GM19328 (cell line): Measurements from ENCODE around the gene BATF2.
"Not testable (repeated sequence)": the region's sequence is repeated elsewhere in the genome, so short reads cannot be mapped to it uniquely, and the experiment has no call there.

Experiments
- ATAC-seq: cut with Tn5 transposase; IDR thresholded peaks from one replicate; pipeline ENCODE4 v1.9.1; 2021; ENCODE audit warnings: mild to moderate bottlenecking, moderate library complexity; ENCODE audit not compliant: unreplicated experiment

BATF2 gene

GRCh38 chr11:64996710-64997380 is at the start of gene BATF2:
Gene BATF2 (minus strand): TSS chr11:64996971. CDS start chr11:64996914, 57 bp downstream.
- ATAC-seq: no peak

GRCh38 chr11:65045728-65046127 is 49.0 kb upstream of the BATF2 start:
- ATAC-seq: no peak

- no peak for ATAC-seq
Measured at GRCh38 chr11:65045061-65045460, 48.3 kb upstream of the BATF2 start.

- no peak for ATAC-seq
Measured at GRCh38 chr11:65043881-65044501, 47.2 kb upstream of the BATF2 start.

- no peak for ATAC-seq
Measured at GRCh38 chr11:65042891-65043290, 46.1 kb upstream of the BATF2 start.

- ATAC-seq: peak; percentile 79
Measured at GRCh38 chr11:65040847-65041622, 44.3 kb upstream of the BATF2 start, which contains the start of gene SAC3D1. Gene SAC3D1 (plus strand): TSS chr11:65041210. CDS start chr11:65041293, 83 bp downstream.

- no peak for ATAC-seq
Measured at GRCh38 chr11:65040520-65040846, 43.7 kb upstream of the BATF2 start.

- no peak for ATAC-seq
Measured at GRCh38 chr11:65036931-65037330, 40.2 kb upstream of the BATF2 start.

GRCh38 chr11:65035579-65035978 is 38.8 kb upstream of the BATF2 start:
- no peak for ATAC-seq

GRCh38 chr11:65034423-65034822 is 37.7 kb upstream of the BATF2 start:
- ATAC-seq: no peak

- no peak for ATAC-seq
Measured at GRCh38 chr11:65032216-65032615, 35.4 kb upstream of the BATF2 start.

- peak; percentile 88 for ATAC-seq
Measured at GRCh38 chr11:65027213-65028067, 30.7 kb upstream of the BATF2 start, which contains the start of gene SNX15. Gene SNX15 (plus strand): TSS chr11:65027439. CDS start chr11:65027538, 99 bp downstream.

GRCh38 chr11:65026810-65027209 is 30.0 kb upstream of the BATF2 start:
- ATAC-seq: no peak

GRCh38 chr11:65023502-65023901 is 26.7 kb upstream of the BATF2 start:
- not testable (repeated sequence) for ATAC-seq

GRCh38 chr11:65021509-65021908 is 24.7 kb upstream of the BATF2 start:
- no peak for ATAC-seq

GRCh38 chr11:65021003-65021402 is 24.2 kb upstream of the BATF2 start:
- no peak for ATAC-seq

- ATAC-seq: no peak
Measured at GRCh38 chr11:65019824-65020223, 23.1 kb upstream of the BATF2 start.

- no peak for ATAC-seq
Measured at GRCh38 chr11:65017937-65018336, 21.2 kb upstream of the BATF2 start.

GRCh38 chr11:65016705-65017104 is 19.9 kb upstream of the BATF2 start:
- ATAC-seq: no peak

- ATAC-seq: no peak
Measured at GRCh38 chr11:65014726-65015227, 18.0 kb upstream of the BATF2 start.
